22Rv1 (cell line): ENCODE measurements around the gene MAP3K3.

Experiments
- ZFX ChIP-seq: fragments of 450-650 bp; IDR thresholded peaks from 2 replicates; pipeline ENCODE4 v1.6.1; 2017; ENCODE audit warnings: antibody characterized with exemption, borderline replicate concordance
- TF ChIP-seq, protein P1 (sequence below): fragments of 450-650 bp; IDR thresholded peaks from 2 replicates; pipeline ENCODE4 v1.5.1; 2017; ENCODE audit warnings: mild to moderate bottlenecking

DNA sequence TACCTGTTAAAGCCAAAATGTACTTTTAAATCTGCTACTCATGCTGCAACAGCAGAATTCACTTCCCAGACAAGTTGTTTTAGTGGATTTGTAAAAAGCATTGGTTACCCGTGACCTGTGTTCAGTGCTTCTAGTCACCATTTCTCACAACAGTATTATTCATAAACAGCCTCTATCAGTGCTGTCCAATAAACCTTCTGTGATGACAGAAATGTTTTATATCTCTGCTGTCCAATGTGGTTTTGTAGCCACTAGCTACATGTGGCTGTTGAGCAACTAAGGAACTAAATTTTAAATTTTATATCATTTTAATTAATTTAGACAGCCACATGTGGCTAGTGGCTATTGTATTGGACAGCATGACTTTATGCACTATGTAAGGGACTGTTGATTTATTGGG is 12.6 kb downstream of the MAP3K3 start:
- TF ChIP-seq, protein P1, sequence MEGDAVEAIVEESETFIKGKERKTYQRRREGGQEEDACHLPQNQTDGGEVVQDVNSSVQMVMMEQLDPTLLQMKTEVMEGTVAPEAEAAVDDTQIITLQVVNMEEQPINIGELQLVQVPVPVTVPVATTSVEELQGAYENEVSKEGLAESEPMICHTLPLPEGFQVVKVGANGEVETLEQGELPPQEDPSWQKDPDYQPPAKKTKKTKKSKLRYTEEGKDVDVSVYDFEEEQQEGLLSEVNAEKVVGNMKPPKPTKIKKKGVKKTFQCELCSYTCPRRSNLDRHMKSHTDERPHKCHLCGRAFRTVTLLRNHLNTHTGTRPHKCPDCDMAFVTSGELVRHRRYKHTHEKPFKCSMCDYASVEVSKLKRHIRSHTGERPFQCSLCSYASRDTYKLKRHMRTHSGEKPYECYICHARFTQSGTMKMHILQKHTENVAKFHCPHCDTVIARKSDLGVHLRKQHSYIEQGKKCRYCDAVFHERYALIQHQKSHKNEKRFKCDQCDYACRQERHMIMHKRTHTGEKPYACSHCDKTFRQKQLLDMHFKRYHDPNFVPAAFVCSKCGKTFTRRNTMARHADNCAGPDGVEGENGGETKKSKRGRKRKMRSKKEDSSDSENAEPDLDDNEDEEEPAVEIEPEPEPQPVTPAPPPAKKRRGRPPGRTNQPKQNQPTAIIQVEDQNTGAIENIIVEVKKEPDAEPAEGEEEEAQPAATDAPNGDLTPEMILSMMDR: no peak
- no peak for TF ChIP-seq ZFX
